A673 (cell line): ENCODE data around the gene SLIT3.

Experiments
- EZH2 ChIP-seq: fragments of 200-600 bp; sonication (generic); IDR thresholded peaks from 2 replicates; pipeline ENCODE4 v1.6.1; 2017; ENCODE audit warnings: borderline replicate concordance, low read depth, mild to moderate bottlenecking, mixed read lengths, antibody characterized with exemption, low read length; ENCODE audit not compliant: poor library complexity, severe bottlenecking
- TF ChIP-seq, protein P1 (sequence below): fragments of 300-800, 200-600 bp; sonication (generic); conservative IDR thresholded peaks from 2 replicates; pipeline ENCODE4 v1.5.1; 2017; ENCODE audit warnings: low read depth, mild to moderate bottlenecking, antibody characterized with exemption, low read length, moderate library complexity, mixed read lengths

DNA sequence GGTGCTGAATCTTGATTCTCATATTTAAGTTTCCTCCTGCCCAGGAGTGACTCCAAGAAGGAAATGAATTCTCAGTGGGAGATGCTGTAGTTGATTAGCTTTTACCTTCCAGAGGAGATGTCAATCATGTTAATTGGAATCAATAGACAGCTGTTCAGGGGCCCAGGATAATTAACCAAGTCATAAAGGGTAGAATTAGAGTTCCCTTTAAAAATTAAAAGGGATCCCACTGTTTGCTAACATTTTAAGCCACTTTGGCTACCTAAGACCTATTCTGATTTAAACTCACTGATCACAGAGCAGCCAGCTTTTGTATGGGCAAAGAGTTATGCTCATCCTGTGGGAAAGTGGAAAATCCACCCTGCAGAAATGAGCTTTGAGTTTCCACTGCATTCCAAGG, 249.6 kb downstream of the SLIT3 start:
- TF ChIP-seq, protein P1, sequence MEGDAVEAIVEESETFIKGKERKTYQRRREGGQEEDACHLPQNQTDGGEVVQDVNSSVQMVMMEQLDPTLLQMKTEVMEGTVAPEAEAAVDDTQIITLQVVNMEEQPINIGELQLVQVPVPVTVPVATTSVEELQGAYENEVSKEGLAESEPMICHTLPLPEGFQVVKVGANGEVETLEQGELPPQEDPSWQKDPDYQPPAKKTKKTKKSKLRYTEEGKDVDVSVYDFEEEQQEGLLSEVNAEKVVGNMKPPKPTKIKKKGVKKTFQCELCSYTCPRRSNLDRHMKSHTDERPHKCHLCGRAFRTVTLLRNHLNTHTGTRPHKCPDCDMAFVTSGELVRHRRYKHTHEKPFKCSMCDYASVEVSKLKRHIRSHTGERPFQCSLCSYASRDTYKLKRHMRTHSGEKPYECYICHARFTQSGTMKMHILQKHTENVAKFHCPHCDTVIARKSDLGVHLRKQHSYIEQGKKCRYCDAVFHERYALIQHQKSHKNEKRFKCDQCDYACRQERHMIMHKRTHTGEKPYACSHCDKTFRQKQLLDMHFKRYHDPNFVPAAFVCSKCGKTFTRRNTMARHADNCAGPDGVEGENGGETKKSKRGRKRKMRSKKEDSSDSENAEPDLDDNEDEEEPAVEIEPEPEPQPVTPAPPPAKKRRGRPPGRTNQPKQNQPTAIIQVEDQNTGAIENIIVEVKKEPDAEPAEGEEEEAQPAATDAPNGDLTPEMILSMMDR = no peak
- no peak for TF ChIP-seq EZH2
